OCI-LY3 (cell line): ENCODE results near the gene SLC35F2.

Source experiments
- CTCF ChIP-seq: fragments of 200-600, 300-600 bp; sonication (generic); IDR thresholded peaks from 2 replicates; pipeline ENCODE4 v1.5.1; 2014; ENCODE audit warnings: antibody characterized with exemption, low read length, low read depth
- EZH2phosphoT487 ChIP-seq: fragments of 200-600 bp; shearing (Covaris generic); IDR thresholded peaks from 2 replicates; pipeline ENCODE4 v1.6.1; 2018; ENCODE audit warnings: antibody characterized with exemption, mixed run types, low read depth

DNA sequence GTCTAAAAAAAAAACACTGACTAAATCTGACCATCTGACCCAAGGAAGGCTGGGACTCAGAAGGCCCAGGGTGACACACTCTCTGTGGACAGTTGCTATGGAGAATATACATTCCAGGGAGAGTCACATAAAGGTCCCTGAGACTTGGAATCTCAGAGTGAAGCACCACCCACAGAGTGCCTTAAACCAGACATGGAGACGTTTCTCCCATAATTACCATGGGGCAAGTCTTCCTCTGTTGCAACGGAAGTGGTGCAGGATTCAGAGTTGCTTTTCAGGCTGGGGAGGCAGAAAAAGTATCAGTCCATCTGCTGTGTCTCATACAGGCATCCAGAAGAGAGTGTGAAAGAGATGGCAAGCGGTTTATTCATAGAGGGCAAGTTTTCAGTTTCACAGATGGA lies 88.0 kb downstream of the SLC35F2 start:
- TF ChIP-seq CTCF (no peak), EZH2phosphoT487 (no peak)
